Middle frontal gyrus (tissue), 1 donor: ENCODE results near the gene BZW1.
A peak's percentile ranks its signal among the peaks of the same experiment; 100 is the strongest.

Source experiments
- DNase-seq: peaks from one replicate; pipeline ENCODE4 v3.0.0-alpha.2; 2015; ENCODE audit warnings: low spot score; ENCODE audit errors: extremely low spot score

Gene BZW1

GRCh38 chr2:200829258-200829655 lies 17.5 kb downstream of the BZW1 start:
- no peak for DNase-seq

GRCh38 chr2:200834701-200835100 lies 23.0 kb downstream of the BZW1 start:
- DNase-seq: no peak

GRCh38 chr2:200839513-200839912 lies 27.8 kb downstream of the BZW1 start:
- DNase-seq: no peak

GRCh38 chr2:200843993-200844948 lies 32.6 kb downstream of the BZW1 start:
- no peak for DNase-seq

GRCh38 chr2:200845194-200845593 lies 33.5 kb downstream of the BZW1 start:
- DNase-seq: no peak

GRCh38 chr2:200845669-200846325 lies 34.1 kb downstream of the BZW1 start:
- no peak for DNase-seq

- DNase-seq: no peak
Measured at GRCh38 chr2:200847269-200847668, 35.6 kb downstream of the BZW1 start.

GRCh38 chr2:200847939-200848338 lies 36.2 kb downstream of the BZW1 start:
- no peak for DNase-seq

- no peak for DNase-seq
Measured at GRCh38 chr2:200850512-200851256, 39.0 kb downstream of the BZW1 start.

GRCh38 chr2:200851398-200852248 lies 39.9 kb downstream of the BZW1 start:
- DNase-seq: no peak

GRCh38 chr2:200852605-200853004 lies 40.9 kb downstream of the BZW1 start:
- no peak for DNase-seq

GRCh38 chr2:200856806-200857205 lies 45.1 kb downstream of the BZW1 start:
- DNase-seq: no peak

- DNase-seq: no peak
Measured at GRCh38 chr2:200860092-200860795, 48.5 kb downstream of the BZW1 start.

GRCh38 chr2:200861617-200862155 lies 50.0 kb downstream of the BZW1 start:
- no peak for DNase-seq

- no peak for DNase-seq
Measured at GRCh38 chr2:200862532-200863000, 50.9 kb downstream of the BZW1 start.

GRCh38 chr2:200863782-200864175 lies 52.1 kb downstream of the BZW1 start:
- DNase-seq: no peak

GRCh38 chr2:200864176-200865034 lies 52.7 kb downstream of the BZW1 start, which contains the start of gene CLK1:
TSS of gene CLK1 (minus strand) at chr2:200864658. CDS start at chr2:200861862, 2,796 bp downstream.
- peak; percentile 92 for DNase-seq

GRCh38 chr2:200869014-200869413 lies 57.3 kb downstream of the BZW1 start:
- DNase-seq: no peak

GRCh38 chr2:200871151-200871550 lies 59.4 kb downstream of the BZW1 start:
- DNase-seq: no peak
